NT2/D1 (cell line): ENCODE results near the gene NLRP4.

Experiments
- DNase-seq: peaks from one replicate; pipeline ENCODE4 v3.0.0-alpha.2; 2011; ENCODE audit warnings: low read depth, low spot score
- H3K27me3 ChIP-seq: 2 replicates; pipeline ENCODE4 v1.6.0; 2011; ENCODE audit warnings: mild to moderate bottlenecking; ENCODE audit not compliant: insufficient read length, insufficient read depth
- H3K36me3 ChIP-seq: 2 replicates; pipeline ENCODE4 v1.6.1; 2011; ENCODE audit warnings: mild to moderate bottlenecking, low read length, mixed read lengths; ENCODE audit not compliant: insufficient read depth, insufficient read length
- H3K4me1 ChIP-seq: 2 replicates; pipeline ENCODE4 v1.5.1; 2011; ENCODE audit not compliant: insufficient read depth, insufficient read length
- H3K4me3 ChIP-seq: 2 replicates; pipeline ENCODE4 v1.5.1; 2011; ENCODE audit warnings: low read depth; ENCODE audit not compliant: insufficient read length
- H3K9ac ChIP-seq: 2 replicates; pipeline ENCODE4 v1.6.0; 2011; ENCODE audit warnings: low read depth; ENCODE audit not compliant: insufficient read length
- H3K9me3 ChIP-seq: 2 replicates; pipeline ENCODE4 v1.5.1; 2011; ENCODE audit warnings: mild to moderate bottlenecking, low read length; ENCODE audit not compliant: insufficient read depth
- SUZ12 ChIP-seq: IDR thresholded peaks from 2 replicates; pipeline ENCODE4 v1.6.1; 2011; ENCODE audit not compliant: insufficient read length, insufficient read depth; ENCODE audit errors: extremely low read depth
- YY1 ChIP-seq: IDR thresholded peaks from 2 replicates; pipeline ENCODE4 v1.6.1; 2011; ENCODE audit not compliant: insufficient read length, insufficient read depth
- ZNF274 ChIP-seq: IDR thresholded peaks from 2 replicates; pipeline ENCODE4 v1.6.1; 2011; ENCODE audit warnings: mild to moderate bottlenecking, low read depth, low read length

The NLRP4 gene, protein sequence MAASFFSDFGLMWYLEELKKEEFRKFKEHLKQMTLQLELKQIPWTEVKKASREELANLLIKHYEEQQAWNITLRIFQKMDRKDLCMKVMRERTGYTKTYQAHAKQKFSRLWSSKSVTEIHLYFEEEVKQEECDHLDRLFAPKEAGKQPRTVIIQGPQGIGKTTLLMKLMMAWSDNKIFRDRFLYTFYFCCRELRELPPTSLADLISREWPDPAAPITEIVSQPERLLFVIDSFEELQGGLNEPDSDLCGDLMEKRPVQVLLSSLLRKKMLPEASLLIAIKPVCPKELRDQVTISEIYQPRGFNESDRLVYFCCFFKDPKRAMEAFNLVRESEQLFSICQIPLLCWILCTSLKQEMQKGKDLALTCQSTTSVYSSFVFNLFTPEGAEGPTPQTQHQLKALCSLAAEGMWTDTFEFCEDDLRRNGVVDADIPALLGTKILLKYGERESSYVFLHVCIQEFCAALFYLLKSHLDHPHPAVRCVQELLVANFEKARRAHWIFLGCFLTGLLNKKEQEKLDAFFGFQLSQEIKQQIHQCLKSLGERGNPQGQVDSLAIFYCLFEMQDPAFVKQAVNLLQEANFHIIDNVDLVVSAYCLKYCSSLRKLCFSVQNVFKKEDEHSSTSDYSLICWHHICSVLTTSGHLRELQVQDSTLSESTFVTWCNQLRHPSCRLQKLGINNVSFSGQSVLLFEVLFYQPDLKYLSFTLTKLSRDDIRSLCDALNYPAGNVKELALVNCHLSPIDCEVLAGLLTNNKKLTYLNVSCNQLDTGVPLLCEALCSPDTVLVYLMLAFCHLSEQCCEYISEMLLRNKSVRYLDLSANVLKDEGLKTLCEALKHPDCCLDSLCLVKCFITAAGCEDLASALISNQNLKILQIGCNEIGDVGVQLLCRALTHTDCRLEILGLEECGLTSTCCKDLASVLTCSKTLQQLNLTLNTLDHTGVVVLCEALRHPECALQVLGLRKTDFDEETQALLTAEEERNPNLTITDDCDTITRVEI

DNA sequence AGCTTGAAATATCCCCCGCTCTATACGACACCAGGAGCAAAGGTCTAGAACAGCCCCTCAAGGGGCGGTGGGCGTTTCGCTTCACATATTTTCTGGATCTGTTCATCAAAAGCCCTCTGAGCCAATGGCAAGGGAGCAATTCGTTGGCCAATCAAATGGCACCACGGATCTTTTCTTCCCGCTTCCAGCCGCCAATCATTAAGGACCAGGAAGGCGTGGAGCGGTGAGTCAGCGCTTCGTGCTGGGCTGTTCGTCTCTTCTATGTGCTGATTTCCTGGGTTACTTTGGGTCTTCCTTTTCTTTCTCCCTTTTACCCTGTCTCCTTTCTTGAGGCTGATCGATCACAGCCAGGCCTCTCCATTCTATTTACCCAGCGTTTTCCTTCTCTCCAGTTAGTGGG, at the start of gene NLRP4:
TSS of gene NLRP4 (plus strand) at position 201 of the 400 bp plus-strand sequence. CDS start 15,541 bp downstream, outside the sequence.
- Histone ChIP-seq H3K9me3 (no peaks in the 10 kb centered on the region), H3K9ac (no peak within 1 kb of the TSS), H3K4me3 (no peak within 1 kb of the TSS), H3K36me3 (no peaks in the 10 kb centered on the region), H3K4me1 (no peaks in the 10 kb centered on the region), H3K27me3 (no peaks in the 10 kb centered on the region)
- no peak for DNase-seq
- no peak for TF ChIP-seq SUZ12
- no peak for TF ChIP-seq ZNF274
- no peak for TF ChIP-seq YY1

DNA sequence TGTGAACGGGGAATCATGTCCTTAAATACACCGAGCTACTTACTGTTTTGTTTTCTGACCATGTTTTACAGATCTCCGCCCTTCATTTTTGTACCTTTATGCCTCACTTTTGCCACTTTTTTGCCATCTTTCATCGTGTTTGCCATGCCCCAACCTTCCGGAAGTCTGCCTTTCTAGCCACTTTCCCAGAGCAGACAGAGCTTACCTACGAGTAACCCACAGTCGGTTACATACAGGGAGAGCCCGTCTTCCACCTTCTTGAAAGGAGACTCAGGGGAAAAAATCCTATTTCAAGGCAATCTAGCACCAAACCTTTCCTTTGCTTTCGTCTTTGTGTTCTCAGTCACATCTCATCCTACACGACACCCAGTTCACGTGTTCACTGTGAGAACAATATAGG, 41.3 kb upstream of the NLRP4 start:
- Histone ChIP-seq H3K9me3 (no peaks in the 10 kb centered on the region), H3K27me3 (no peaks in the 10 kb centered on the region), H3K4me1 (no peaks in the 10 kb centered on the region), H3K36me3 (no peaks in the 10 kb centered on the region), H3K9ac (no peak overlapping the region), H3K4me3 (no peak overlapping the region)
- TF ChIP-seq SUZ12, result no peak
- TF ChIP-seq YY1, result no peak
- no peak for TF ChIP-seq ZNF274
- DNase-seq, result no peak

DNA sequence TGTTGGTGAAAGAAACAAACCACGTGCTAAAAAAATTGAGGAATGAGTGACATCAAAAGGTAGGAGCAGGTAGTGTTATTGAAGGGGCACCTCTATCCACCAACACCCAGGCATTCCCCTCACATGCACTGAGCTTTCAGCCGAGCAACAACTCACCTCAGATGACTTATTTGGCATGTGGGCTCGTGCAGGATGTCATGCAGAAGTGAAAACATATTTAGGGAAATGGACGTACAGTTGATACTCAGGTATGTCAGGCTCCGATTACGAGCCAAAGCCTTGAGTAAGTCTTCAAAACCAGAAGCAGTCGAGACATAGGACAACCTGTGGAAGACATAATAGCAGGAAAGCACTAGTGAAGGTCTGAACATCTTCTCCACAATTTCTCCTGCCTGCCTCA, 34.9 kb upstream of the NLRP4 start:
- DNase-seq, result no peak
- Histone ChIP-seq H3K4me1 (no peaks in the 10 kb centered on the region), H3K9ac (no peak overlapping the region), H3K36me3 (no peaks in the 10 kb centered on the region), H3K27me3 (no peaks in the 10 kb centered on the region), H3K4me3 (no peak overlapping the region), H3K9me3 (no peaks in the 10 kb centered on the region)
- TF ChIP-seq YY1, result no peak
- TF ChIP-seq SUZ12, result no peak
- TF ChIP-seq ZNF274, result no peak

DNA sequence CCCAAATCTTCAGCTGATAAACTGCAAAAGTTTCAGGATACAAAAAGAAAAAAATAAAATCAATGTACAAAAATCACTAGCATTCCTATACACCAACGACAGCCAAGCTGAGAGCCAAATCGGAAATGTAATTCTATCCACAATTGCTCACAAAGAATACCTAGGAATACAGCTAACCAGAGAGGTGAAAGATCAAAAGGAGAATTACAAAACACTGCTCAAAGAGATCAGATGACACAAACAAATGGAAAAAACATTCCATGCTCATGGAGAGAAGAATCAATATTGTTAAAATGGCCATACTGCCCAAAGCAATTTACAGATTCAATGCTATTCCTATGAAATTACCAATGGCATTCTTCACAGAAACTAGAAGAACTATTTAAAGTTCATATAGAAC, 34.1 kb upstream of the NLRP4 start:
- Histone ChIP-seq H3K27me3 (no peaks in the 10 kb centered on the region), H3K4me3 (no peak overlapping the region), H3K36me3 (no peaks in the 10 kb centered on the region), H3K9me3 (no peaks in the 10 kb centered on the region), H3K9ac (no peak overlapping the region), H3K4me1 (no peaks in the 10 kb centered on the region)
- DNase-seq, result no peak
- no peak for TF ChIP-seq YY1
- no peak for TF ChIP-seq ZNF274
- TF ChIP-seq SUZ12, result no peak

DNA sequence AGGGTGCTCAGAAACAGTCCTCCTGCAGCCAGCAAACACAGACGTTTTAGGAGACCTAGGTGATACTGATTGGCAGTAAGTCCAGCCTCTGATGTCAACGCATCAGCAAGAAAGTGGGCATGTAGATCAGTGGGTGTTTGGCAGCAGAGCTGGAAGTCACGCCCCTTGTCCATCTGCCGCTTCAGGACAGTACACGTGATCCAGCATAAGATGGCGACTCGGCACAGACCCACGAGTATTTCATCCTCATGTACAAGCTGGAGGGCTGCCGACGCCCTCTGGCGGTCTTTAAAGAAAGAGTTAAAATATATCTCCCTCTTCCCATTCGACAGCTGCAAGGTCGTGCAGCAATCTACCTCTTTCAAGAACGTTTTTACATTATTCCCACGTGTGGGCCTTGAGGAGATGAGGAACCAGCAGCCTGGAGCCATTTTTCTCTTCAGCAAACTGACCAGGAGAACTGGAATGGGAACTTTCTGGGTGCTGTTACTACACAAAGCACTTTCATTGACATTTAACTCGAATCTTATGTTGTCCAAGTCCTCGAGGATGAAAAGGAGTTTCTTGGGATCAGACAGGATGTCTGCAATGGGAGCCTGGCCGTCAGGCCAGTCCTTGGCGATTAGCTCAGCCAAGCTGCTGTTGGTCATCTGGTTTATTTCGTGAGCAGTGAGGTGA, 26.8 kb upstream of the NLRP4 start:
- H3K36me3 ChIP-seq, result no peaks in the 10 kb centered on the region
- TF ChIP-seq YY1 (peak; percentile 48), SUZ12 (no peak)
- peaks cover 5% of the 10 kb centered on the region; the same call in 1 of the 2 replicates for H3K9me3 ChIP-seq
- H3K9ac ChIP-seq, result no peak overlapping the region
- no peaks in the 10 kb centered on the region for H3K4me1 ChIP-seq
- H3K27me3 ChIP-seq, result no peaks in the 10 kb centered on the region
- DNase-seq, result peak; percentile 75
- H3K4me3 ChIP-seq, result no peak overlapping the region

DNA sequence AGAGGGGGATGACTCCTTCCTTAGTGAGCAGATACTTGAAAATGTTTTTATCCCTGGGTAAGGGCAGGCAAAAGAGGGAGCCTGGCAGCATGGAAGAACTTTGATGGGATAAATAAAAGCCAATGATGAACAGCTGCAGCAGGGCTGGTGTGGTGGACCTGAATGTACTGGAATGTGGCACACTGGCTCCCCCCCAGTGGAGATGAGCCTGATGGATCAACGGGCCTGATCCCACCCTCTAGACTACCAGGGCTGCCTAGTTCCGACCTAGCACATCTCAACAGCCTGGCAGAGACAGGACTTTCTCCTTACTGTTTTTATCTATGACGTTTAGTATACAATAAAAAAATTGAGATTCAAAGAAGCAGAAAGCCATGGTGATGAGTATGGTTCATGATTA, 25.0 kb upstream of the NLRP4 start:
- H3K4me1 ChIP-seq, result no peaks in the 10 kb centered on the region
- no peak for TF ChIP-seq SUZ12
- no peak for TF ChIP-seq YY1
- TF ChIP-seq ZNF274, result no peak
- H3K4me3 ChIP-seq, result no peak overlapping the region
- no peaks in the 10 kb centered on the region for H3K36me3 ChIP-seq
- DNase-seq, result no peak
- no peaks in the 10 kb centered on the region for H3K27me3 ChIP-seq
- peaks cover 8% of the 10 kb centered on the region; the same call in 1 of the 2 replicates for H3K9me3 ChIP-seq
- no peak overlapping the region for H3K9ac ChIP-seq
